Caki2 (cell line): ENCODE results near the gene ADSS1. TPM values are rescaled to one million over a fixed set of nuclear protein-coding genes. Genes with fewer than 3 reads are reported as not detected.

Experiments
- DNase-seq: peaks from one replicate; pipeline ENCODE4 v3.0.0-alpha.2; 2015; ENCODE audit warnings: low read depth
- in situ Hi-C: cut with HindIII; loops from 2 replicates; pipeline ENCODE4 v1.10.0; 2016; ENCODE audit warnings: low sequenced_read_pairs, low pct_unique_long_range_greater_than_20kb, mixed read lengths
- total RNA-seq: library from RNA; depleted of rRNA; stranded (reverse); fragments of >200 nt; shearing (Covaris generic); gene quantifications from 2 replicates; pipeline ENCODE4 v1.2.3, GENCODE V29; 2014; ENCODE audit warnings: low replicate concordance

ADSS1 gene
- total RNA-seq, 1 experiment from 2014 or later = 4.2 TPM

GRCh38 chr14:104709387-104710039 is 14.5 kb upstream of the ADSS1 start:
- in situ Hi-C loops = no loop called here
- DNase-seq = no peak

- in situ Hi-C loops = no loop called here
- no peak for DNase-seq
Measured at GRCh38 chr14:104710071-104710735, 13.8 kb upstream of the ADSS1 start.

- no peak for DNase-seq
- in situ Hi-C loops = no loop called here
Measured at GRCh38 chr14:104712881-104713734, 10.9 kb upstream of the ADSS1 start.

DNA sequence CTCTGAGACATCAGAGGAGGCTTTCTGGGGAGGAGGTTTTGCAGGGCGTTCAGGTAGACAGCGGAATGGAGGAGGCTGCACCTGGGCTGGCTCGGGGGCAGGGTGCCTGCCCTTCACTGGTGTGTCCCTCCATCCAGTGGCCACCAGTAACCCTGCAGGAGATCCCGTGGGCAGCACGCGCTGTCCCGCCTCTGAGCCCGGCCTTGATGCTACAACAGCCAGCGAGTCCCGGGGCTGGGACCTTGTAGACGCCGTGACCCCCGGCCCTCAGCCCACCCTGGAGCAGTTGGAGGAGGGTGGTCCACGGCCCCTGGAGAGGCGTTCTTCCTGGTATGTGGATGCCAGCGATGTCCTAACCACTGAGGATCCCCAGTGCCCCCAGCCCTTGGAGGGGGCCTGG is 10.0 kb upstream of the ADSS1 start:
- in situ Hi-C loops = no loop called here
- DNase-seq = no peak

GRCh38 chr14:104714681-104715080 is 9.3 kb upstream of the ADSS1 start:
- in situ Hi-C loops = no loop called here

GRCh38 chr14:104715416-104715815 is 8.6 kb upstream of the ADSS1 start:
- DNase-seq = no peak
- in situ Hi-C loops = no loop called here

More at GRCh38 chr14:104714681-104715080, 9.3 kb upstream of the ADSS1 start:
- no peak for DNase-seq

- in situ Hi-C loops = no loop called here
- no peak for DNase-seq
Measured at GRCh38 chr14:104715871-104716270, 8.2 kb upstream of the ADSS1 start.

GRCh38 chr14:104717137-104717536 is 6.9 kb upstream of the ADSS1 start:
- no peak for DNase-seq
- in situ Hi-C loops = no loop called here

DNA sequence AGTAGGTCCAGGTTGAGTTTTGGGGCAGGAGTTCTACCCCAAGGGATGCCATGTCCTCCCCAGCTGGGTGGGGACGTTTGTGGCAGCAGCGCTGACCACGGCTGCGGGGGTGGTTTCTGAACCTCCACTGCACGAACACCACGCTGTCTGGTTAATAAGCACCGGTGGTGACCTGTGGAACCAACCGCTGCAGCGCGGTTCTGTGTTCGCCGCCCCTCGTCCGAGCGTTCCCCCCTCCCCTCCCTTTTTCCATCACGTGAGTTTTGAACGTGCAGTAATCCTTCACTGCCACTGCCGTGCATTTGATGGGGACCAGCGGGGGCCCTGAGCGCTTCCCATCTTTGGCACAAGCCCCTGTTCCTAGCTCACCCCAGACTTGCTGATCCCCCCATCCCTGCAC is 6.4 kb upstream of the ADSS1 start:
- in situ Hi-C loops = no loop called here
- no peak for DNase-seq

- DNase-seq = no peak
- in situ Hi-C loops = no loop called here
Measured at GRCh38 chr14:104718147-104718546, 5.9 kb upstream of the ADSS1 start.

DNA sequence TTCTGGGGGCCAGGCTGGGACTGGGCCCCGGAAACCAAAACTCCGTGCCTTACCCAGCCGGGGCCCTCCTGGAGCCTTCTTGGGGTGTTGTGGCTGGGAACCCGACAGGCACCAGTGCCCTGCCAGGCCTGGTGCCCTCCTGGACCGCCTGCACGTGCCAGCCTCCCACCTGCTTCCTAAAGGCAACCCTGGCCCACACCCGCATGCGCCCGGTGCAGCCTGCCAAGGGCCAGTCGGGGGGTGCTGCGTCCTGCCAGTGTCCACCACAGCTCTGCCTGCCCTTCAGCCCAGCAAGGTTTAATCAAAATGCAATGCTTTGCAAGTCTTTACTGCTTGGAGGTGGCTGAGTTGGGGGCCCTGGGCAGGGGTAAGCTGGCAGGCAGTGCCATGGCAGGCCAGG is 5.2 kb upstream of the ADSS1 start:
- in situ Hi-C loops = no loop called here

GRCh38 chr14:104719343-104719742 is 4.7 kb upstream of the ADSS1 start:
- DNase-seq = no peak
- in situ Hi-C loops = no loop called here

More for the DNA sequence above, 5.2 kb upstream of the ADSS1 start:
- no peak for DNase-seq

DNA sequence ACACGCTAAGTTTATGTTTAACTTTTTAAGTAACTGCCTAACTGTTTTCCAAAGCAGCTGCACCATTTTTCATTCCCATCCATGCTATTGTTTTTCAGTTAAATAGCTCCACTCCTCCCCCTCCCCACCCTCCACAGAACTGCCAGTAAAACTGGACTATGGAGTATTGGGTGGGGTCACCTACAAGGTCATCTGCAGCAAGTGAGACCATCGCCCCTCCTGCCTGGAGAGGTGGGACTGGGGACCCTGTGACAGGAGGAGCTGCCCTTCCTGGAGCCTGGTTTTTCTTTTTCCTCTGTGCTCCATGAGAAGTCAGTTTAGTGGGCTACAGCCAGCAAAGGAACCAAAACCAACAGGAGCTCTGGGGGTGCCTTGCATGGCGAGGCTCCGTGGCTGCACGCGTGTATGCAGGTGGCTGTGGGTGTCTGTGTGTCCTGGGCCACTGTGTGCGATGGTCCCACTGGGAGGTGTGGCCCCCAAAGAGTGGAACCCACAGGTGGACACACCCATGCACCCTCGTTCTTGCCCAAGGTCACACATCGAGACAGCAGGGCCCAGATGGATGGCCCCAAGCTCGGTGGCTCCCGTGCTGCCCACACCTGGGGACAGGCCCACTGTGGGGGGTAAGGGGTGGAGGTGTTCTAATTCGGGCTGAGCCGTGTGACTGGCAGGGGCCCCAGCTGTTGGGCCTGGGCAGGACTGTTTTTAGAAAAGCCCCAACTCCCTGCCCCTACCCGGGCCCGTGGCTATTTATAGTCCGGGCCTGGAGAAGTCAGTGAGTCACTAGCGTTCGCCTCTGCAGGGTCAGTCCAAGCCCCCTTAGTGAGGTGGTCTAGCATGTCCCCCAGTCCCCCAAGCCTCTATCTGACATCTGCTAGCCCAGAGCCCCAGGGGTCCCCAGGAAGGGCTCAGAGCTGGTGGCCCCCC is 2.3 kb upstream of the ADSS1 start:
- in situ Hi-C loops = no loop called here
- no peak for DNase-seq

GRCh38 chr14:104722938-104723650 is 935 bp upstream of the ADSS1 start:
- in situ Hi-C loops = no loop called here
- DNase-seq = no peak

DNA sequence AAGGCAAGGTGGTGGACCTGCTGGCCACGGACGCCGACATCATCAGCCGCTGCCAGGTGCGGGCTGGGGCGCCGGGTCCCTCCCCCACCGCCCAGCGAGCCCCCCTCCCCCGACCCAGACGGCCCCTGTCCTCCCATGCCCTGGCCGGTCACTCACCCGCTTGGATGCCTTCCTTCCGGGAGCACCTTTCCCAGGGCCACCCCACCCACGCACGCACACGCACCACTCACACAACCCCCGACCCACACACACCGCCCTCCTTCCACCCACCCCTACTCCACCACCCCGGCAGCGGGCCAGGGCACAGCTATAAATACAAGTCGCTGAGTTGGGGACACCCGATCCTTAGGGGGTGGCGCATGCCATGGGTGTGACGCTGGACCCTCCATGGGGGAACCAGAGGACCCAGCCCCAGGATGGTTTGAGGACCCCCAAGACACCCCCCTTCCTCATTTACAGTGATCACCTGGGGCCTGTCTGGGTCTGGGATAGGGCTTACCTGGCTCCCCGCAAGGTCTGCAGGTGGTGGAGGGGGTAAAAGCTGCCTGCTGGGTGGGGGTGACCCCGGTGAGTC is 465 bp downstream of the ADSS1 start:
- DNase-seq = peak; percentile 29
- in situ Hi-C loops = no loop called here

DNA sequence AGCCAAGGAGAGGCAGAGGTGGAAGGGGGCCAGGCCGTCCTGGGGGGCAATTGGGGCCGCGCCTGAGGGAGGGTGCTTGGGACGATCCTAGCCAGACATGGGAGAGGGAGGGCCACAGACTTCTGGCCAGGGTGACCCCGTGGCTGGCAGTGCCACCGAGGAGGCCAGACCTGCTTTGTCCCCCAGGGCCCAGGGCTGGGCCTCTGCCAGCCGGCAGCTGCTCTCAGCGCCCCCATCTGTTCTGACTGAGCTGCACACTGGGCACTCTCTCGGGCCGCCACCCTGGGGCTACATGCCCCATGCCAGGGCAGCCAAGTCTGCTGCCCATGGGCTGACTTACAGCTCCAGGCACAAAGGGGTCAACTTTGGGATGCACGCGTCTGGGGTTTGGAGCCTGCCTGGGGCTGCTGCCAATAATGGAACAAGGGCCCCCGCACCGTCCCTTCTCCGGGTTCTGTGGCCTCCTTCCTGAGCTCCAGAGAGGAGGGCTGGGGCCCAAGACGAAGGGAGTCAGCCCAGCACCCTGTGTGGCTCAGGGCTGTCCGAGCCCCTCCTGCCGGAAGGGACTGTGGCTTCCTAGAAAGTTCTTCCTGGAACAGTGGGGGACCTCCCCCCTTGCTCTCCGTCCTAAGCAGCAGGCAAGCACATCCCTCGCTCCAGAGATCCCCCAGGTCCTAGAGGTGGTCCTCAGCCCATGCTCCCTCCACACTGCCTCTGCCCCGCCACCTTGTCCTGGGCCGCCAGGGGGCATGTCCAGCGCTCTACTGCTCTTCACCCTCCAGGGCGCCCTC is 1.1 kb downstream of the ADSS1 start:
- DNase-seq = no peak
- in situ Hi-C loops = no loop called here
